Neutrophil (primary cell): ENCODE measurements around the gene RASSF1.

ENCODE experiments used
- H3K27ac ChIP-seq: fragments of 200-600 bp; sonication (generic); 2 replicates; pipeline ENCODE4 v1.5.1; 2016; ENCODE audit warnings: mild to moderate bottlenecking, moderate library complexity
- H3K27me3 ChIP-seq: fragments of 200-600 bp; sonication (generic); 2 replicates; pipeline ENCODE4 v1.6.0; 2016; ENCODE audit warnings: mild to moderate bottlenecking
- H3K36me3 ChIP-seq: fragments of 200-600 bp; sonication (generic); 2 replicates; pipeline ENCODE4 v1.5.1; 2017
- H3K4me1 ChIP-seq, 2 experiments: fragments of 200-600 bp in 1 of 2; sonication (generic) in 1 of 2; 1 replicate in 1 of 2; 2 replicates in 1 of 2; pipeline versions ENCODE4 v1.5.1 to v1.6.1; 2013 to 2016; ENCODE audit warnings: low read depth in 1 of 2, low read length in 1 of 2, mild to moderate bottlenecking in 1 of 2, moderate library complexity in 1 of 2; ENCODE audit not compliant: control insufficient read depth in 1 of 2, insufficient read depth in 1 of 2
- H3K4me3 ChIP-seq, 2 experiments: fragments of 200-600 bp in 1 of 2; sonication (generic) in 1 of 2; 1 replicate in 1 of 2; 2 replicates in 1 of 2; pipeline ENCODE4 v1.5.1; 2013 to 2016; ENCODE audit warnings: low read depth in 1 of 2, low read length in 1 of 2, mild to moderate bottlenecking in 1 of 2, moderate library complexity in 1 of 2
- H3K9me3 ChIP-seq: fragments of 200-600 bp; sonication (generic); 2 replicates; pipeline ENCODE4 v1.5.1; 2016
- CTCF ChIP-seq: fragments of 200-600 bp; sonication (generic); IDR thresholded peaks from 2 replicates; pipeline ENCODE4 v1.5.1; 2016; ENCODE audit warnings: antibody characterized with exemption

Gene RASSF1

GRCh38 chr3:50340448-50341329 lies at the start of gene RASSF1:
Gene RASSF1, minus strand, starts transcription at chr3:50340836. Its CDS starts 31 bp downstream, at chr3:50340805.
- no peaks in the 10 kb centered on the region for H3K27me3 ChIP-seq
- peak within 1 kb of the TSS; percentile 100 for H3K27ac ChIP-seq
- TF ChIP-seq CTCF, result no peak
- peaks cover 82 to 83% of the 10 kb centered on the region in 2 experiments for H3K4me1 ChIP-seq
- H3K9me3 ChIP-seq, result no peaks in the 10 kb centered on the region
- H3K36me3 ChIP-seq, result no peaks in the 10 kb centered on the region
- H3K4me3 ChIP-seq, result peak within 1 kb of the TSS; percentile 91 to 93

- TF ChIP-seq CTCF, result no peak
- Histone ChIP-seq H3K4me3 (no peak overlapping the region), H3K9me3 (no peaks in the 10 kb centered on the region), H3K36me3 (no peaks in the 10 kb centered on the region), H3K27ac (no peak overlapping the region), H3K4me1 (no peaks in the 10 kb centered on the region), H3K27me3 (peaks cover 14% of the 10 kb centered on the region)
Observed at GRCh38 chr3:50389414-50389767, 48.8 kb upstream of the RASSF1 start.

- Histone ChIP-seq H3K27ac (no peak overlapping the region), H3K4me1 (no peaks in the 10 kb centered on the region), H3K9me3 (no peaks in the 10 kb centered on the region), H3K4me3 (no peak overlapping the region), H3K36me3 (no peaks in the 10 kb centered on the region), H3K27me3 (peaks cover 14% of the 10 kb centered on the region)
- TF ChIP-seq CTCF, result no peak
Observed at GRCh38 chr3:50388720-50389413, 48.2 kb upstream of the RASSF1 start.

- Histone ChIP-seq H3K27me3 (peaks cover 14% of the 10 kb centered on the region), H3K4me3 (no peak overlapping the region), H3K4me1 (no peaks in the 10 kb centered on the region), H3K36me3 (no peaks in the 10 kb centered on the region), H3K9me3 (no peaks in the 10 kb centered on the region), H3K27ac (no peak overlapping the region)
- TF ChIP-seq CTCF, result no peak
Observed at GRCh38 chr3:50388016-50388719, 47.5 kb upstream of the RASSF1 start.

- no peak for TF ChIP-seq CTCF
- Histone ChIP-seq H3K4me3 (no peak overlapping the region), H3K27me3 (peaks cover 14% of the 10 kb centered on the region), H3K9me3 (no peaks in the 10 kb centered on the region), H3K36me3 (no peaks in the 10 kb centered on the region), H3K4me1 (no peaks in the 10 kb centered on the region), H3K27ac (no peak overlapping the region)
Observed at GRCh38 chr3:50385754-50386153, 45.1 kb upstream of the RASSF1 start.
